HG03520 (cell line): ENCODE results near the gene LYG1.
"Not testable (repeated sequence)": the region's sequence is repeated elsewhere in the genome, so short reads cannot be mapped to it uniquely, and the experiment has no call there.

Experiments
- ATAC-seq: cut with Tn5 transposase; IDR thresholded peaks from one replicate; pipeline ENCODE4 v1.9.1; 2021; ENCODE audit warnings: mild to moderate bottlenecking, moderate library complexity; ENCODE audit not compliant: unreplicated experiment

LYG1 gene

GRCh38 chr2:99278195-99278765, 22.7 kb downstream of the LYG1 start:
- ATAC-seq = not testable (repeated sequence)

DNA sequence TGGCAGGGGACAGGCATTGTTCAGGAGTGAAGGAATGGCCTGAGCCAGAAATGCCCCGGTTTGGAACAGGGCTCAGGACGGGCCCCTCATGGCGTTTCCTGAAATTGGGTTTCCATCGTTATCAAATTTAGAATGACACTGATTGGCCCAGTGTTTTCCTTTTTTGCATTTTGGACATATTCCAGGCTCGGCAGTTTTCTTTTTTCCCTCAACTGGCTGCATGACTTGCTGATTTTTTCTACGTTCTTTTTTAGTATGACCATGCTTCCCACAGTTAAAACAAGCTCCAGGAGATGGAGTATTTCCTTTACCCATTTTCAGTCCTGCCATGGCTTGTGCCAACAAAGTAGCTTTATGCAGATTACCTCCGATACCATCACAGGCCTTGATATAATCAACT, 25.1 kb downstream of the LYG1 start:
- no peak for ATAC-seq

DNA sequence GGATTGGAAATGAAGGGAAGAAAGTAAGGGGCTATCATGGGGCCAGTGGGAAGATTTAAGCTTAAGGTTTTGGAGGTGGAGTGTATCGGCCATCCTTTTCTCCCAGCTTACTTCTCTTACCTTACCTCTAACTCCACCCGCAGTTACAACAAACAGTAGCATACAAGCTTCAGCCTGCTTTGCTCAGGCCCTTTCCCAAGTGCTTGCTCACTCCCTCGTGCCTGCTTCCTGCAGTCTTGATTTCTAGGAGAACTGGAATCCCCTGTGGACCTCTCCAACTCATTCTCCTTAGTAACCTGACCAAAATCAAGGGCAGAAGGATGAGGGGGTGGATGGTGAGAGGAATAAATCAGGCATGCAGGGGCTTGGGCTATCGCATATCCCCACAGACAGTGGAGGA, 39.8 kb downstream of the LYG1 start:
- no peak for ATAC-seq

GRCh38 chr2:99260184-99260583, 40.8 kb downstream of the LYG1 start:
- ATAC-seq = no peak

DNA sequence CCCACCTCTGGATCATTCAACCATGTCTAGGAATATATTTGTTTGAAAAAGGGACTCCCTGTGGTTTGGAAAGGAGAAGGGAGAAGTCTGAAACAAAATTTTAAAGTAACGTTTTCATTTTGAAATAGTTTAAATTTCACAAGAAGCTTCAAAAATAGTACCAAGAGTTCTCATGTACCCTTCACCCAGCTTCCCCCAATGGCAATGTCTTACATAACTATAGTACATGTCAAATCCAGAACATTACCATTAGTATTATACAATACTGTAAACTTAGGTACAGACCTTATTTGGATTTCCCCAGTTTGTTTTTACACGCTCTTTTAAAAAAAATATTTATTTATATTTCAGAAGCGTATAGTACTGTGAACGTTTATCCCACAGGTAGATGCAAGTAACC, 41.5 kb downstream of the LYG1 start:
- ATAC-seq = no peak

DNA sequence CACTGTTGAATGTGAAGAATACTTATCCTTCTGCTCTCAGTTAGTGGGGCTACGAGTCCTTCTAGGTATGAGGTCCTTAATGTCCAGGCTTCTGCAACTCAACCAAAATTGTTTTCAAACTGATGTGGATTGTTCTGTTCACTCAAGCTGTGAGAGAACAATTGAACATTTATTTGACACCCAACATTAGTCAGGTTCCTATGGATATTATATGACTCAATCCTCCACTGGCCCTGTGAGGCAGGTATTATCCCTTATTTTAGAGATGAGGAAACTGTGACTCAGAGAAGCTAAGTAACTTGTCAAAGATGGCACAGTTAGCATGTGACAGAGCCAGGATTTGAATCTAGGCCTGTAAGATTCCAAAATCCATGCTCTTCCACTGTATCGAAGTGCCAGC, 44.3 kb downstream of the LYG1 start:
- no peak for ATAC-seq

DNA sequence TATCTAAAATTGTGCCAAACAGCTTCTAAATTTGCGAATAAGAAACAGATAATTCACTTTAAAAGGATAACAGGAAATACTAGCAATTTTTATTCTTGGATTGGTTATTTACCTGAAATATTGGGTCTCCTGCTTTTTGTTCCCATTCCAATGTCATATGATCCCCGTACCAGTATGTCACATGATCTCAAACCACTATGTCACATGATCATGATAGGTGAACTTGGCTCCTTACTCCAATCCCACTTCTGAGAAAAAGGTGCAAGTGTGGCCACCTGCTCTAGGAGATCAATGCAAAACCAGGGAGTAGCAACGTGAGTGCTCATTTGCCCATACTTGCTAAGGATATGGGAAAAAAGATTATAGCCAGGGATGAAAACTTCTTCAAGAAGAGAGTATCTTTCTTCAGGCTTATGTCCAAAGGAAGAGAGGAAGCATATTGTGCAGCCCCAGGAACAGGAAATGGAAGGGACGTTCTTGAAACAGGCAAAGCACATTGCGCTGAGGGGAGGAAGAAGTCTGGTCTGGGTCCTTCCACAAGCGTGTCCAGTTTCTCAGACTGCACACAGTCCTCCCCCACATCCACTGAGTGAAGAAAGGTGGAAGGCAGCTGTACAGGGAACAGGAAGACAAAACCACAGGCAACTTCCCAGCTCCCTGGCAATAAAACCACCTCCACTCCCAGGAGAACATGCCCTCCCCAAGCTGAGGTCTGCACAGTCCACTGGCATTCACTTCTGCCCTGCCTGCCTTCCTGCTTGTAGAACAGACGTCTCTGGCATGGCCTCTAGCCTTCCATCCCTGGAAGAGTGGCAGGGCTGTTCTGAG, 45.3 kb downstream of the LYG1 start, which contains the start of gene LYG2:
Gene LYG2, minus strand, starts transcription at position 176 of the 828 bp plus-strand sequence. CDS start 1,406 bp downstream, outside the sequence.
- no peak for ATAC-seq

DNA sequence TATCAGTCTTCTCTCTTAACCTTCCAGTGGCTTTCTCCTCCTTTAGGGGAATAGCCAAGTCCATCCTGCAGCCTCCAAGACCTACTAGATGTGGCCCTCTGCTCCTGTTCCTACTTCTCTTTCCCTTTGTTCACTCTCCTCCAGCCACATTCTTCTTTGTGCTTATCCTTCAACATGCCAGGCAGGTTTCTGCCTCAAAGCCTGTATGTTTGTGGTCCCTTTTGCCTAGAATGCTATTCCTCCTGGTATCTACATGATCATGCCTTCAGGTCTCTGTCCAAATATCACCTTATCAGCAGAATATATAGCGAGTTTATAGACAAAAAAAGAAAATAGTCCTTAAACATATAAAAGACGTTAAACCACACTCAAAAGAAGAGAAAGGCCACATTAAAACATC, 51.0 kb downstream of the LYG1 start:
- no peak for ATAC-seq

DNA sequence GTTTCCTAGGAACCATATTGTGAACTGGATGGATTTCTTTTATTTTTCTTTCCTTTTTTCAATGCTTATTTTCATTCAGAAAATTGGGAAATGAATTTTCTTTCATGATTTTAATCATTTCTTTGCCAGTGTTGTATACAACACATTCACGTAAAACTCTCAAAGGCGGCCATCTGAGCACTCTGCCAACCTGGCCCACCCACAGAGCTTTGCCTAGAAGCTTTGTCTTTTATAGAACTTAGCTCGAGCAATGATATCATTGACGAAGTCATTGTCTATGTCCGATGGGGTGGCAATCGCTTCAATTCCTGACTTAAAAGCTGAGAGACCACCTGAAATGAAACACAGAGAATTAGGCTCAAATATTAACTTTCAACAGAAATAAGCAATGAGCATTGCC, 58.8 kb downstream of the LYG1 start:
- no peak for ATAC-seq

DNA sequence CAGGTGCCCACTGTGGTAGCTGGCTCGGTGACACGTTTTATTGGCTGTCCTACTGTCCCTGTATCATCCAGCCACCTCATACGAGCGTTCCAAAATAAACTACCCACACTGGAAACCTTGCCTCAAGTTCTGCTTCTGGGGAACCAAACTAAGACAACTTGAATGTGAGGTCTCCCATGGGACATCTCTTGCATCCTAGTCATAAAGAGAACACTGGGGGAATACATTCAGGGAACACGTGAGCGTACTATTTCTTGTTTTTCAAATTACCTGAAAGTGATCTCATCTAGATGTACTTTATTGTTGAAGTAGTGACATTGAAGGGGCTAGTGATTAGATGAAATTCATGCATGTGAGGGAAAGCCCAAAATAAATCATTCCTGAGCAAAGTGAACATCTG, 60.6 kb downstream of the LYG1 start:
- no peak for ATAC-seq

DNA sequence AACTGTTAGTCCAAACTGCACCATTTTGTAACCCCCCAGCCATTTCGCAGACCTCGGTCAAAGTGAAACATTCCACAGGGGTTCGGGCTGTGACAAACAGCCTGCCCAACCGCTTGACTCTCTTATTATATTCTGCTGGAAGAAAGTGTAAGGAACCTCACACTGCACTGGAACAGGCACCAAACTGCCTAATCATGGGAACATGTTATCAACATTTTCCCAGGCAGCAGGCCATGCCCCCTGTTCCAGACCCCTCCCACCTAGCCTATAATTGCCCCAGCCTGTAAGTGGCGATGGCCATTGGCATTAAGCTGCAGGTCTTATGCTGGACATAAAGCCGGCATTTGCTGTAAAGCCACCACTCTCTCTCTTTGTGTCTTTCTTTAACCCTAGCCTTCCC, 62.4 kb downstream of the LYG1 start:
- no peak for ATAC-seq
